ENCODE measurements around the gene FANCI. TPM values are rescaled to one million over a fixed set of nuclear protein-coding genes. Genes with fewer than 3 reads are reported as not detected.

Gene FANCI
- 7.8 TPM for total RNA-seq
- long read RNA-seq, partial matches to known transcripts: 4 of 10 reads
- long read RNA-seq, other reads (novel, unspliced or antisense): 6 of 10 reads

GRCh38 chr15:89243691-89244573 lies at the start of gene FANCI:
FANCI (plus strand) TSS chr15:89243979; CDS start chr15:89247648, 3,669 bp downstream.
- peak within 1 kb of the TSS; percentile 67 for H3K27ac ChIP-seq
- intact Hi-C loops (cut with DNase I): no loop called here
- H3K36me3 ChIP-seq: no peaks in the 10 kb centered on the region
- peak; percentile 99 for ATAC-seq
- peak within 1 kb of the TSS; percentile 87 for H3K4me3 ChIP-seq
- DNase-seq: peak; percentile 98
- no peaks in the 10 kb centered on the region for H3K9me3 ChIP-seq
- TF ChIP-seq CTCF (IDR thresholded peaks at IDR 0.05): peak; percentile 53
- H3K4me1 ChIP-seq: peaks cover 10% of the 10 kb centered on the region
- H3K27me3 ChIP-seq (ENCODE audit: low read depth): no peaks in the 10 kb centered on the region

- DNase-seq (no peak), ATAC-seq (no peak)
- Histone ChIP-seq H3K4me3 (no peak overlapping the region), H3K27me3 (ENCODE audit: low read depth) (no peaks in the 10 kb centered on the region), H3K4me1 (peaks cover 13% of the 10 kb centered on the region), H3K9me3 (no peaks in the 10 kb centered on the region), H3K36me3 (peaks cover 100% of the 10 kb centered on the region), H3K27ac (no peak overlapping the region)
- TF ChIP-seq CTCF (IDR thresholded peaks at IDR 0.05): no peak
- intact Hi-C loops (cut with DNase I): no loop called here
These were observed 49.2 kb upstream of the FANCI start for GRCh38 chr15:89194608-89195007.

- Histone ChIP-seq H3K4me1 (peaks cover 13% of the 10 kb centered on the region), H3K9me3 (no peaks in the 10 kb centered on the region), H3K27me3 (ENCODE audit: low read depth) (no peaks in the 10 kb centered on the region), H3K36me3 (peaks cover 99% of the 10 kb centered on the region), H3K27ac (no peak overlapping the region), H3K4me3 (no peak overlapping the region)
- no peak for TF ChIP-seq CTCF (IDR thresholded peaks at IDR 0.05)
- DNase-seq: no peak
- intact Hi-C loops (cut with DNase I): no loop called here
- ATAC-seq: no peak
These were observed 47.9 kb upstream of the FANCI start for GRCh38 chr15:89195836-89196235.

- DNase-seq (no peak), ATAC-seq (no peak)
- no peaks in the 10 kb centered on the region for H3K27me3 ChIP-seq (ENCODE audit: low read depth)
- H3K4me1 ChIP-seq: peaks cover 13% of the 10 kb centered on the region
- intact Hi-C loops (cut with DNase I): no loop called here
- H3K9me3 ChIP-seq: no peaks in the 10 kb centered on the region
- H3K27ac ChIP-seq: no peak overlapping the region
- peaks cover 96% of the 10 kb centered on the region for H3K36me3 ChIP-seq
- TF ChIP-seq CTCF (IDR thresholded peaks at IDR 0.05): no peak
- no peak overlapping the region for H3K4me3 ChIP-seq
These were observed 47.5 kb upstream of the FANCI start for GRCh38 chr15:89196241-89196640.

GRCh38 chr15:89196994-89197393 lies 46.8 kb upstream of the FANCI start:
- H3K27me3 ChIP-seq (ENCODE audit: low read depth): no peaks in the 10 kb centered on the region
- ATAC-seq: peak in 1 of 2 donors; percentile 26
- H3K4me3 ChIP-seq: no peak overlapping the region
- H3K27ac ChIP-seq: peak overlapping the region; percentile 53
- peaks cover 88% of the 10 kb centered on the region for H3K36me3 ChIP-seq
- peaks cover 13% of the 10 kb centered on the region for H3K4me1 ChIP-seq
- no peak for DNase-seq
- no peak for TF ChIP-seq CTCF (IDR thresholded peaks at IDR 0.05)
- intact Hi-C loops (cut with DNase I): no loop called here
- no peaks in the 10 kb centered on the region for H3K9me3 ChIP-seq

Measured in lower lobe of right lung (tissue), 2 donors.